Measurements from ENCODE around the gene F13A1.

F13A1 gene

DNA sequence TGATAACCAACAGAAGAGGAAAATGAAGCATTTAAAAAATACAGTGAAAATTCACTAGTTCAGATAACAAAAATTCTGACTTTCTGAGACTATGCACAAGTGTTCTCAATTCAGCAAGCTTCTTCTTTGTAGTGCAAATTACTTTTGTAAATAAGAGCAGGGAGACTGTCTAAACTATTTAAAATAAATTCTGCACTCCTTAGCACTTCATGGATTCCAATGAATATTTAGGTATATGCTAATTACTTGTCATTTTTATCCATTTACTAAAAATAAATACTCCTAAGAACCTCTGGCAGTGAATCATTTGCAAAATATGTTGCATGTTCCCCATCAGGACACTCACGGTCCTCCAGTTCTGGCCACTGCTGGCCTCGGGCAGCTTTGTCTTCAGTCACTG, 139.8 kb downstream of the F13A1 start:
- no peak for DNase-seq

DNA sequence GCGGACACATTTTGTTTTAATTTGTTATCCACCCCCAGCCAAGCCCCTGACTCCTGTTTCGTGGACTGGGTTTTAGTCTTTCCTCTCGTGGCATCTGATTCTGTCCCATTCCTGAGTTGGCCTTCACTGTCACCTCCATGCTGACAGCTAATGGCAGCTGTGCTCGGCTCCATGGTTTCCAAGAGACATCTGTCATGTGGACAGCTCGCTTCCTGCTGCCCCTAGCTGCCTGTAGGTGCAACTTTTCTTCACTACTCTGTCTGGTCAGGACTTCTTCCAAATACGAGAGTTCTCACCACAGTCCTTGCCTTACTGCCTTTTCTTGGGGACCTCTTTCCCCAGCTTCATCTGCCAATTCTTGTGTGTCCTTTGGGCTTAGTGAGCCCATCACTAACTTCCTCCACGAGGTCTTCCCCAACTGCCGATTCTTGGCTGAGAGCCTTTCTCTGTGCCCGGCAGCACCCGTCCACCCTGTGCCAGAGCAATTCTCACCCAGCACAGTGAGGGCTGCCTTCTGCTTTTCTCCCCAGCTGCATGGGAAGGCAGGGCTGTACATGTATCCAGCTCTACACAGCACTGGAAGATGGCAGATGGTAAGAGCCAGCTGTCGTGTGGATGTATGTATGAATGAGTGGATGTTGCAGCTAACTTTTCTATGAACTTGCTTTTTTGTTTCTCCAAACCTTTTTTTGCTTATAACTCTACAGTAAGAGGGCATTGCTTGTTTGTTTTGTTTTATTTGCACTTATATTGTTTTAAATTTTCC, 140.4 kb downstream of the F13A1 start:
- DNase-seq, result no peak

DNA sequence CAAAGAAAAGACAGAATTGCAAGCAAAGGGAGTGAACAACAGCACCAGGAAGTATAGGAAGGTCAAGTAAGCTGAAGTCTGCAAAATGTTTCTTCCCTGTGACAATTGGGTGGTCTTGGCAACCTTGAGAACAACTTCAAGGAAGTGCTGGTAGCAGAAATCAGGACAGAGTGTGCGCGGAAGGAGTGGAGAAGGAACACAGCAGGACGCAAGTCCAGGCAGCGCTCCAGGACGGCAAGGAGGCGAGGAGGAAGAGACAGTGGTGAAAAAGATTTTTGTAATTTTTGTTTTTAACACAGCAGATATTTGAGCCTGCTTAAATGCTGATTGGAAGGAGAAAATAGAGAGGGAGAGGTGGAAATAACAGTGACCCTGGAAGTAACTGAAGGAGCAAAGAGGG, 141.7 kb downstream of the F13A1 start:
- no peak for DNase-seq

DNA sequence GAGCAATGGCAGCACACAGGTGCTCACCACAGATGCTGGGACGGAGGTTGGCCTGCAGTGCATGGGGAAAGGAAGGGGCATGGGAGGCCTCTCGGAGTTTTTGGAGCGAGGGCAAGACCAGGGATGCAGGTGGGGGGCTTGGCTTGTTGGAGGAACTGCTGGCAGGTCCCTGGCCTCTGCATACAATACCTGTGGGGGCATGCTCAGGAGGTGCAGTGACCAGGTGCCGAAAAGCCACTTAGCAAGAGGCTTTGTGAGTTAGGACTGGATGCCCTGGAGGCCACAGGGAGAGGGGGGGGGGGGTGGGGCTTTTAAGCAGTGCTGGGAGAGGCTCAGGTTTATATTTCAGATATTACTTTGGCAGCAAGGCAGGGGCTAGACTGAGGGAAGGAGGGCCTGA, 142.7 kb downstream of the F13A1 start:
- DNase-seq, result no peak

DNA sequence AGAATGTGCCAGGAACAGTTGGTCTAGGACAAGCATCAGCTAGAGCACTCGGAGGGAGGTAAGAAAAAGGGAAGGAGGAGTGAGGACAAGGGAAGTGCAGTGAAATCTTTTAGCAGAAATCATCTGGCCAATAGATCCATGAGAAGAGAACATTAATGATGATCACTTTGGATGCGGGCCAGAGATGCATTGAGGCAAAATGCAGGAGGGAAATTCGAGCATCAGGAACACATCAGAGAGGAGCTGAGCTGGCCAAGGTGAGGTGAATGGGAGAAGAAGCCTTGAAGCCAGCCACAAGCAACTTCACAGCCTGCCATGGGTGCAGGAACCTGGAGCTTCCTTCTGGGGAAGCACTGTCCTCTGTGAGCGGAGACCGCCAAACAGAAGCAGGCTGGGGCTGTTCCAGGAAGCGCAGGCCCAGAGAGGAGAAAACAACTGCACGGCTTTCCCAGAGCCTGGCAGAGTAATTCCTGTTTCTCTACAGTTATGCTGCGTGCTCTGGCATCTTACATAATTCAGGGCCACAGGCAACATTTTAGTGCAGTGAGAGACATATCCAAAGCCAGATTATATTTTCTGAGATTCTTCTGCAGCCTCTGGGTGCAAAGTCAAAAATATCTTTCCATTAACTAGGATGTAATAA, 143.8 kb downstream of the F13A1 start:
- no peak for DNase-seq

DNA sequence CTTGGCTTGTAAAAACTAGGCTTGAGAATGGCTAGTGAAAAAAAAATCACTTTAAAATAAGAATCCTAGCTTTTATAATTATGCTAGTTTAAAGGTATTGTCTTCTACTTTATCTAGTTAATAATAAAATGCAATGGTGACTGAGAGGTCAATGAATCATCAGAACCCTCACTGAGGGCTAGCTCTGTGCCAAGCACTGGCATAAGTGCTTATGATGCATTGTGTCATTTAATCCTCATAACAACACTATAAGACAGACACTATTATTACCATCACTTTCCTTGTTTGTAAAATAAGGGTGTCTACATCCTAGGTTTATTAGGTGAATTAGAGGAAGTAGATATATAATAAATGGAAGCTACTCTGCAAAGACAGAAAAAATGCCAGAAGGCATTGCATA, 144.3 kb downstream of the F13A1 start:
- DNase-seq, result no peak

DNA sequence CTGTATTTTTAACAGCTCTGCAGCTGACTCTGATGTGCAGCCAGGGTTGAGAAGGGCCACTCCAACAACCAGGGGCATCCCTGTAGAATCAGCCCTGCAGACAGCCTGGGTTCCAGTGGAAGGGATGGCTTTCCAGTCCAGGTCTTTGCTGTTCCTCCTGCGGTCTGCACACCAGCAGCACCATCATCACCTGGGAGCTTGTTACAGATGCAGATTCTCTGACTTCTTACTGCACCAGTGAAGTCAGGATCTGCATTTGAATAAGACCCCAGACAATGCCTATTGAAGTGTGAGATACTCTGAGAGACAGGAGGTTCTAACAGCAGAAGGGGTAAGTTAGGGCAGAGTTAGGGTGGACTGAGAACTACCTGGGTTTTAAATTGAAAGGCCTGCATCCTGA, 151.3 kb downstream of the F13A1 start:
- DNase-seq, result no peak

DNA sequence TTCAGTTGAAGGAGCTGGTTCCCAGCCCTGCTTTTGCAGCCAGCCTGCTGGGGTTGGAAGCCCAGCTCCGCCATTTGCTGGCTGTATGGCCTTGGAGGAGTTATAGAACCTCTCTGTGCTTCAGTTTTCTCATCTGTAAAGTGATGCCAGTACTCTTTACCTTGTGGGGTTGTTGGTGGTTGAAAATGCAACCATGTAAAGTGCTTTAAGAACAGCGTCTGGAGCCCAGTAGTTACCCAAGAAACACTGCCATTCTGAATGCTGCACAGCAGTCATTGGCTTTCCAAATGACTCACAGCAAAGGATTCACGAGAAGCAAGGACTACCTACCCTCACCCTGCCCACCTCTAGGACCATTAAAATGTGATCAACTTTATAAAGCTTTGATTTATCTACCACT, 154.4 kb downstream of the F13A1 start:
- no peak for DNase-seq

DNA sequence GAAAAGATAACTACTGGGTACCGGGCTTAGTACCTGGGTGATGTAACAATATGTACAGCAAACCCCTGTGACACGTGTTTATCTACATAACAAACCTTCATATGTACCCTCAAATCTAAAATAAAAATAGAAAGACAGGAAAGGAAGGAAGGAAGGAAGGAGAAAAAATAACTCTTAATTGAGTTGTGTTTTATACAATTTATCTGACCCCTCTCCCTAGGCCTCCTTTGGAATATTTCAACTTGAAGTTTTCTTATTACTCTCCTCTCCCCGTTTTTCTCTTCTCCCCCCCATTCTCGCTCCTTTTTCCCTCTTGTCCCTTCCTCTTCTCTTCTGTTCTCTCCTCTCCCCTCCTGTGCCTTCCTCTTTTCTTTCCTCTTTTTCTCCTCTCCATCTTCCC, 156.1 kb downstream of the F13A1 start:
- DNase-seq, result no peak

DNA sequence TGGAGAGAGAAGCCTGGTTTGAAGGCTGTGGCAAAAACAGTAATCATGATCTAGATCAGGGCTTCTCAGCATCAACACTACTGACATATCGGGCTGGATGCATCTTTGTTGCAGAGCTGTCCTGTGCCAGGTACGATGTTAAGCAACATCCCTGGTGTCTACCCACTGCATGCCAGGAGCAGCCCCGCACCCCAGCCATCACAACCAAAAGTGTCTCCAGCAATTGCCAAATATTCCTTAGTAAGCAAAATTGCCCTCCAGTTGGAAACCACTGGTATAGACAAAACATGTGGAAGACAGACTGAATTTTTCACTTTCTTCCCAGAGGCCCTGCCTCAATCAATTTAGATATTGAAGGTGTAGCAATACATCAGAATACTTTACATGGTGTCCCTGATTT, 166.1 kb downstream of the F13A1 start:
- DNase-seq, result no peak

DNA sequence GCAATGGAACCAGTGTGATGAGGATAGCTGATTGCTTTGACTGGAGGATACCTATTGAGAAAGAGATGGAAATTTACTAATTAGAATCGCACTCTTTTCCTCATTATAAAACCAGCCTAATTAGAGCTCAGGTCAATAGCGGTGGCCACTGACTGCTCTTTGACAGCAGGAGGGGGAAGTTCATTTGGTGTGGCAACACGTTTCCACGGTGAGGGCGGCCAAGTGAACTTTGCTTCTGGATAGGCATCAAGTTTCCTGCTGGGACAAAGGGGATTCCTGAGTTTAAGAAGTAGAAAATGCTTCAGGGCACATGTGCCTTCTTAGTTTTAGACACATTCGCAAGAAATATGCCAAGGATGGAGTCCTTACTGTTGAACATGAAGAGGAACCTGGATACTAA, 168.4 kb downstream of the F13A1 start:
- DNase-seq, result no peak

DNA sequence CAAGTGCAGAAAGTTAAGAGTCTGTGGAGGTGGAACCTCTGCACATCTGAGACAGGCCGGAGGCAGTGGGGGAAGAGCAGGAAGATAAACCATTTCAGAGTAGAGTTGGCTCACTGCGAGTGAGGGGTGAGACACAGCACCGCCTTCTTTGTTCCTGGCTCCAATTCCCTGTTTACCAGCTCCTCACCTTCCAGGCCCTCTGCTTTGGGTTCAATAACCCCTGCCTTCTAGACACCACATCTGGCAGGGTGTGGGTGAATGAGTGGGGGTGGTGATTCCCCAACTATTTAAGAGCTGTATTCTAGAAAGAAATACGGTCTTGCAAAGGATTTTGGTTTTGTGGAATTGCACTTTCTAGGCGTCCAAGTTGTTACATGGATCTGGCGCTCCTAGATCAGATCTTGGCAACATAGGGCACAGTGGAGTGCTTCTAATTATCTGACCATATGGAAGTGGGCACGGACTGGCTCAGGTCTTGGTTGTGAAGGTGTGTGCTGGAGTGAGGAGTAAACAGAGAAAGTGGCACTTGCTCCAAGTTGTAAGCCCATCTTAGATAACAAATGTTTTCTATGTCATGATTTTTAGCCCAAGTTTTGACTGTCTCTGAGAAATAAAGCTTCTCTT, 172.2 kb downstream of the F13A1 start:
- DNase-seq, result no peak

DNA sequence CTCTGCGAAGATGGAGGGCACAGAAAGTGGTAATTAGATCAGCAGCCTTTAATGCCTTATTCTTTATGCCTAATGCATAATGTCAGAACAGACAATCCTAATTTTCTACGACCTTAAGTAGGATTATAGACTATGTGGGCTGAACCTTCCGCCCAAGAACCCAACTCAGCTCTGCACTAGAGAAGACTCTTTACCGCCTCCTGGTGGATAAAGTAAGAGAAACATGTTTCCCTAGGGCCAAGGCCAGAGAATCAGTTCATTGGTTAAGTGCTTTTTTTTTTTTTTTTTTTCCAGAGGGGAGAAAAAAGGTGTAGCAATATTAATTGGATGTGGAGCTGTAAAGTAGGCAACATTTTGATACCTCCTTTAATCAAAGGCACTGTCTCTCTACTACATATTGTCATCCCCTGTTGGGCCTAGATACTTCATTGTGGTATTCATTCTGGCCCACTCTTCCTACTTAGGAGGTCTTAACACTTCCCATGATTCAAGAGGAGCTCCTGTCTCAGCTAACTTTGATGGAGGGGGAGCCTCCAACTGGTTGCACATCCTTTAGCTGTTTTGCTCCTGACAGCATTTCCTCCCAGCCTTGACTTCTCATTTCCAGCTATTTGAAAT, 188.9 kb downstream of the F13A1 start:
- no peak for DNase-seq

DNA sequence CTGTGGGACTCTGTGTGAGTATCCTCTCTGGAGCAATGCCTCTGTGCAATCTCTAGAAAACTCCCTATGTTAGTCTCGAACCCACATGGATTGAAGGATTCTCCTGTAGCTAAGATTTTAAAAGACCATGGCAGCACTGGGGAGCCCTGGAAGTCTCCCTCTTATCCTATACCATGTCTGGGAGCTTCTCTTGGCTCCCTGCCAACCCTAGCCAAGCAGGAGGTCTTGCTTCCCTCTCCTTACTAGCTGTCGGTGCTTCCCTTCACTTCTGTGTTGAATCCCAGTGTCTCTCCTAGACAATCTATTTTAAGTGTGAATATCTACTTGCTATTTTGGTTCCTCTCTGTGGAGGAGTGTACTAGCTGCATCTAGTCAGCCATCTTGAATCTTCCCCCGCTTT, 195.0 kb downstream of the F13A1 start:
- DNase-seq, result no peak

DNA sequence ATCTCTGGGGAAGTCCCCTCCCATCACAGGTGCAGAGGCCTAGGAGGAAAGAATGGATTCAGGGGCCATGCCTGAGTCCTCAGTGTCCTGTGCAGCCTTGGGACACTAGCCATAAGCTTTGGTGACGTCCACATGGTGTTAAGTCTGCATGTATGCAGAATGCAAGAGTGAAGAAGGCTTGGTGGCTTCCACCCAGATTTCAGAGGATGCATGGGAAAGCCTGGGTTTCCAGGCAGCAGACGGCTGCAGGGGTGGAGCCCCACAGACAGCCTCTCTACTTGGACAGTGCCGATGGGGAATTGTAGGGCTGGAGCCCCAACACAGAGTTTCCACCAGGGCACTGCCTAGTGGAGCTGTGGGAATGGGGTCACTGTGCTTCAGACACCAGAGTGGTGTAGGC, 196.7 kb downstream of the F13A1 start:
- no peak for DNase-seq

DNA sequence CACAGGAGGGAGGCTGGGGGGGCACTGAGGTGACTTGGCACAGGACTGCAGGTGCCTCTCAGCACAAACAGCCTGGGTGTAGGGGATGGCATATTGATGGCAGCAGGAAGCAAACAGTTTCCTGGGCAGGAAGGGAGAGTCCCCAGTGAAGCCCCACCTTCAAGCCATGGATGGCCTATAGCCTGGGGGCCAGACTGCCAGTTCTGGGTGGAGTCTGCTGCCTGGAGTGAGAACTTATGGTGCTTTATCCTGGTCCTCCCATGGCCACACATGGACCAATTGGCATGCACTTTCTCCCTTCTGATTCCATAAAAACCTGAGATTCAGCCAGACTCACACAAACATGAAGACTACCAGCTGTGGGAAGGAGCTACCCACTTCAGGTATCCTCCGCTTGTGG, 198.5 kb downstream of the F13A1 start:
- DNase-seq, result no peak

DNA sequence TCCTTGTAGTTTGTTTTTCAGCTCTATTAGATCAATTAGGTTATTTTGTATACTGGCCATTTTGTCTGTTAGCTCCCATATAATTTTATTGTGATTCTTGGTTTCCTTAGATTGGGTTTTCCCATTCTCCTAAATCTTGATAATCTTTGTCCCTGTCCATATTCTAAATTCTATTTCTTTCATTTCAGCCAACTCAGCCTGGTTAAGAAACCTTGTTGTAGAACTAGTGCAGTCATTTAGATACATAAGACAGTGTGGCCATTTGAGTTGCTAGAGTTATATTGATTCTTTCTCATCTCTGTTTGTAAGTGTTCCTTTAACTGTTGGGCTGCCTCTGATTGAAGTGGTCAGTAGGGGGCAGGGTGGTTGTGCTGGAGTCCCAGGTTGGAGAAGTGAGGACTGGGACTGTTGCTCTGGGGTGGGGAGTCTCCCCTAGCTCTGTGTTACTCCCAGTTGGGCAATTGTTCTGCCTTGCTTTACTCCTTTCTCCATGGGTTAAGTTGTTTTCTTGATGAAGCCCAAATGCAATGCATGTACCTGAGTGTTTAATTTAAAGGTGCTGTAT, 214.9 kb downstream of the F13A1 start:
- DNase-seq, result no peak

Data from bone marrow (tissue), 2 donors.